Gastroesophageal sphincter (tissue), 4 donors: ENCODE measurements around the gene MORC1. TPM values are rescaled to one million over a fixed set of nuclear protein-coding genes. Genes with fewer than 3 reads are reported as not detected.

Experiments used
- ATAC-seq: fragments of 150-250 bp; one replicate; pipeline ENCODE4 v1.9.1; 2016; ENCODE audit warnings: mild to moderate bottlenecking, moderate library complexity
- H3K27ac ChIP-seq, 4 donors: fragments of 200-600 bp; sonication (generic) in 3 of 4; 1 replicate in 3 of 4; 2 replicates in 1 of 4; pipeline ENCODE4 v1.5.1; 2016 to 2019
- H3K27me3 ChIP-seq: fragments of 200-600 bp; sonication (generic); one replicate; pipeline ENCODE4 v1.5.1; 2019
- H3K36me3 ChIP-seq, 2 donors: fragments of 200-600 bp; sonication (generic); one replicate each; pipeline ENCODE4 v1.5.1; 2019; ENCODE audit warnings: control low read depth in 1 of 2
- H3K4me1 ChIP-seq, 3 donors: fragments of 200-600 bp; sonication (generic); 1 replicate in 2 of 3; 2 replicates in 1 of 3; pipeline ENCODE4 v1.5.1; 2016 to 2019; ENCODE audit warnings: control low read depth in 2 of 3
- H3K4me3 ChIP-seq, 2 donors: fragments of 200-600 bp; sonication (generic); one replicate each; pipeline ENCODE4 v1.5.1; 2019; ENCODE audit warnings: mild to moderate bottlenecking in 1 of 2, moderate library complexity in 1 of 2
- H3K9me3 ChIP-seq, 3 donors: fragments of 200-600 bp; sonication (generic); one replicate each; pipeline ENCODE4 v1.5.1; 2017 to 2019; ENCODE audit warnings: control low read depth in 2 of 3
- CTCF ChIP-seq, 4 experiments: fragments of 200-600 bp in 2 of 4; fragments of 450-650 bp in 2 of 4; sonication (generic) in 1 of 4; IDR thresholded peaks; one replicate each; pipeline ENCODE4 v1.5.1; 2017 to 2019; ENCODE audit warnings: antibody characterized with exemption in 4 of 4, mild to moderate bottlenecking in 2 of 4, moderate library complexity in 2 of 4
- EP300 ChIP-seq: sonication (generic); formaldehyde crosslinking; IDR thresholded peaks from one replicate; pipeline ENCODE4 v1.6.1; 2017; ENCODE audit warnings: antibody characterized with exemption, mild to moderate bottlenecking
- POLR2A ChIP-seq, 2 donors: fragments of 450-650 bp; IDR thresholded peaks; one replicate each; pipeline ENCODE4 v1.6.1; 2017; ENCODE audit warnings: antibody characterized with exemption in 2 of 2, mild to moderate bottlenecking in 2 of 2, moderate library complexity in 1 of 2
- POLR2AphosphoS5 ChIP-seq: sonication (generic); formaldehyde crosslinking; IDR thresholded peaks from one replicate; pipeline ENCODE4 v1.6.1; 2017; ENCODE audit warnings: antibody characterized with exemption
- WGBS, 2 donors: methylation state at CpG; one replicate each; pipeline ENCODE4 v1.1.5; 2018; ENCODE audit warnings: low coverage in 1 of 2; 5-methylcytosine and 5-hydroxymethylcytosine counted together
- total RNA-seq, 4 donors: library from RNA; depleted of rRNA; stranded (reverse); fragments of >200 nt; gene quantifications; one replicate each; pipeline ENCODE4 v1.1.0, GENCODE V29; 2016

Gene MORC1
- total RNA-seq, 4 donors from 2014 or later = not detected

DNA sequence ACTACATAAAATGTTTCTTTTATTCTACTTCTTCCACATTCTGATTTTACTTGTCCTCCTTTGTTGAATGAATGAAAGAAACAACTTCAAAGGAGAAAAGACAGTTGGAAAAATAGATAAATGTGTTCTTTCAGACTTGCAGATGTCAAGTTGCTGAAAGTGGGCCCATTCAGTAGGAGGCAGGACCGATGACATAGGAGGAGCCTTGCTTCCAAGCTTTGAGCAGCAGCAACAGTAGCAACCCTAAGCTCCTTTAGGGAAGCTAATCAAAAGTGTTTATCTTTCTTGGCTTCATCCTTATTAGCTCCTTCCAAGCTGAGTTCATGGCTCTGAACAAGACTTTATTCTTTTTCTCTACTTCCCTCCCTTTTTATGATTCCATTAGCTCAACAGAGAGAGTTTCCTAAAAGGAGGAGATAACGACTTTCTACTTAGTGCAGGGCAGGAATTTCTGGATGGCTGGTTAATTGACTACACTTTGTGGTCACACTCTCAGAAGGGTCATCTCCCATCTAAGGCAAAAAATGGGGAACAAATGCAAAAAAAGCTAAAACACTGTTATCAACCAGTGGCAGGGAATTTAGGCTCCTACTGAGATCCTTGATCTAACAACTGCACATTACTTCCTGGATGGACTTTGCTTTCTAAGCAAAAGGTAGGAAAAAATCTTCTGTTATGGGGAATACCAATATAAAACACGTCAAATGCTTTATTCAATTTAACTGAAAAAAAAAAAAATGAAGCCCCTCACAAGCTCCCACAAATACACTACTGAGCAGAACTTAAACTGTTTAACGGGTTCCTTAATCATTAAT, 4.8 kb downstream of the MORC1 start:
- ATAC-seq = no peak
- no peaks in the 10 kb centered on the region for H3K36me3 ChIP-seq
- H3K4me1 ChIP-seq = peaks cover 0 to 10% (median 0%) of the 10 kb centered on the region in 3 donors
- no peak overlapping the region for H3K4me3 ChIP-seq
- H3K9me3 ChIP-seq = no peaks in the 10 kb centered on the region
- 77 to 78% methylated on average over 3 to 4 of the region's 4 CpGs for WGBS, 2 donors
- H3K27ac ChIP-seq = no peak overlapping the region
- H3K27me3 ChIP-seq = no peaks in the 10 kb centered on the region
- TF ChIP-seq POLR2AphosphoS5 (no peak), CTCF (IDR thresholded peaks at IDR 0.05) (no peak), POLR2A (IDR thresholded peaks at IDR 0.05) (no peak), EP300 (no peak)

GRCh38 chr3:109109574-109109973, 8.4 kb downstream of the MORC1 start:
- Histone ChIP-seq H3K4me1 (no peaks in the 10 kb centered on the region), H3K9me3 (no peaks in the 10 kb centered on the region), H3K4me3 (no peak overlapping the region), H3K36me3 (no peaks in the 10 kb centered on the region), H3K27ac (no peak overlapping the region), H3K27me3 (no peaks in the 10 kb centered on the region)
- ATAC-seq = no peak
- WGBS, 2 donors = 95% methylated on average over 4 of the region's 4 CpGs; no CpG with 5 or more reads in 1 of the 2 donors
- TF ChIP-seq EP300 (no peak), CTCF (IDR thresholded peaks at IDR 0.05) (no peak), POLR2AphosphoS5 (no peak), POLR2A (IDR thresholded peaks at IDR 0.05) (no peak)

DNA sequence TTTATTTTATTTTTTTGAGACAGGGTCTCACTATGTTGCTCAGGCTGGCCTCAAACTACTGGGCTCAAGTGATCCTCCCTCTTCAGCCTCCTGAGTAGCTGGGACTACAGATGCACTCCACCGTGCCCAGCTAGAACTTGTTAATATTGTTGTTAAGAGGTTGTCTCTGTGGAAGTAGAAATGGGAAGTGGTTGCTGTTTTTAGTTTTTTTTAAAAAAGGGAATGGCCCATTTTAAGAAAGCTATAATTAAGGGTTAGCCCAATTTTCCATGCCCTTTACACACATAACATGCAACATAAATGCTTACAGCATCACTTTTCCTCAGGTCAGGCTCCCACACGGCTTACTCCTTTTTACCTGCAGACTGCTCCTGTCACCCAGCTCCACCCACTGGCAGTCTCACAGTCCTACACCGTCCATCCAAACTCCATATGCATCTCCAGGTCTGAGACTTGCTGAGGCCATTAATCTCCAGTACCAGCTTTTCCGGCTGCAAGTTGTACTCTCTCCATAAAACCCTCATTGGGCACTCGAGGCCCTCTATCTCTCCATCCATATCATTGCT, 19.8 kb downstream of the MORC1 start:
- Histone ChIP-seq H3K27ac (no peak overlapping the region), H3K4me1 (no peaks in the 10 kb centered on the region), H3K36me3 (no peaks in the 10 kb centered on the region), H3K9me3 (no peaks in the 10 kb centered on the region), H3K27me3 (no peaks in the 10 kb centered on the region), H3K4me3 (no peak overlapping the region)
- ATAC-seq = no peak
- TF ChIP-seq POLR2AphosphoS5 (no peak), POLR2A (IDR thresholded peaks at IDR 0.05) (no peak)
- whole genome bisulfite sequencing, 2 donors = 70 to 72% methylated on average over 5 of the region's 5 CpGs

- Histone ChIP-seq H3K27ac (no peak overlapping the region), H3K9me3 (no peaks in the 10 kb centered on the region)
- 40 to 88% methylated on average over 1 of the region's 1 CpG for WGBS, 2 donors
Measured at GRCh38 chr3:109095166-109095565, 22.8 kb downstream of the MORC1 start.

DNA sequence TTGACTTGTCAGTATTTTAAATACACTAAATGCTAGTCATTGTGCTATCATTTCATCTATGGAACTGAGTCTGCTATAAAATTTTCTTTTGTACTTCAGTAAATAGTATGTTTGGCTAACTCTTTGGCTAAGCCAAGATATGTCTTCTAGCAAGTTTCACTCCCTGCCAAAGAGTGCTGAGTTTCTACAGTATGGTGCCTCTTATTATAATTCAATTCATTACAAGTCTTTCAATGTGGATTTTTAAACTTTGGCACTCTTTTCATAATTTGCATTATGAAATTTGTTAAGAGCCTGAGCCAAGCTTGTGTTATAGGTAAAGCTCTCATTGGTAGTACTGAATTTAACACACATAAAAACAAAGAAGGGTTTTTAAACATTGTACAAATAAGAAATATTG, 24.4 kb downstream of the MORC1 start:
- no peak for TF ChIP-seq EP300
- no peak for TF ChIP-seq POLR2A (IDR thresholded peaks at IDR 0.05)
- no peak for TF ChIP-seq POLR2AphosphoS5
- H3K27ac ChIP-seq = no peak overlapping the region
- H3K4me1 ChIP-seq = no peaks in the 10 kb centered on the region
- no peaks in the 10 kb centered on the region for H3K9me3 ChIP-seq
- no peak for ATAC-seq
- no peaks in the 10 kb centered on the region for H3K36me3 ChIP-seq
- no peaks in the 10 kb centered on the region for H3K27me3 ChIP-seq
- no peak overlapping the region for H3K4me3 ChIP-seq

More at GRCh38 chr3:109095166-109095565, 22.8 kb downstream of the MORC1 start:
- no peak for TF ChIP-seq POLR2AphosphoS5
- no peak for TF ChIP-seq CTCF (IDR thresholded peaks at IDR 0.05)
- no peak for TF ChIP-seq EP300
- no peak for TF ChIP-seq POLR2A (IDR thresholded peaks at IDR 0.05)
- H3K4me1 ChIP-seq = no peaks in the 10 kb centered on the region
- no peaks in the 10 kb centered on the region for H3K36me3 ChIP-seq
- no peaks in the 10 kb centered on the region for H3K27me3 ChIP-seq
- no peak for ATAC-seq
- H3K4me3 ChIP-seq = no peak overlapping the region

GRCh38 chr3:109091846-109092245, 26.1 kb downstream of the MORC1 start:
- no peak overlapping the region for H3K4me3 ChIP-seq
- H3K36me3 ChIP-seq = no peaks in the 10 kb centered on the region
- H3K27ac ChIP-seq = no peak overlapping the region
- H3K27me3 ChIP-seq = no peaks in the 10 kb centered on the region
- no peaks in the 10 kb centered on the region for H3K9me3 ChIP-seq
- TF ChIP-seq CTCF (IDR thresholded peaks at IDR 0.05) (no peak), EP300 (no peak), POLR2AphosphoS5 (no peak), POLR2A (IDR thresholded peaks at IDR 0.05) (no peak)
- no peaks in the 10 kb centered on the region for H3K4me1 ChIP-seq
- WGBS, 2 donors = 29% methylated on average over 2 of the region's 2 CpGs
- ATAC-seq = no peak
